22Rv1 (cell line): ENCODE measurements around the gene SLC44A5.

Source experiments
- H3K27ac ChIP-seq: fragments of 450-650 bp; 2 replicates; pipeline ENCODE4 v1.5.1; 2017
- CTCF ChIP-seq: fragments of 450-650 bp; IDR thresholded peaks from 2 replicates; pipeline ENCODE4 v1.5.1; 2017; ENCODE audit warnings: mild to moderate bottlenecking
- ZFX ChIP-seq: fragments of 450-650 bp; IDR thresholded peaks from 2 replicates; pipeline ENCODE4 v1.6.1; 2017; ENCODE audit warnings: antibody characterized with exemption, borderline replicate concordance

The SLC44A5 gene

GRCh38 chr1:75520862-75521475 lies 89.9 kb downstream of the SLC44A5 start:
- H3K27ac ChIP-seq: no peak overlapping the region
- TF ChIP-seq ZFX (no peak), CTCF (no peak)

- TF ChIP-seq ZFX (no peak), CTCF (no peak)
- H3K27ac ChIP-seq: no peak overlapping the region
Measured at GRCh38 chr1:75519651-75520427, 91.1 kb downstream of the SLC44A5 start.

- TF ChIP-seq CTCF (no peak), ZFX (no peak)
- no peak overlapping the region for H3K27ac ChIP-seq
Measured at GRCh38 chr1:75518686-75519085, 92.2 kb downstream of the SLC44A5 start.

- no peak overlapping the region for H3K27ac ChIP-seq
- TF ChIP-seq ZFX: no peak
- no peak for TF ChIP-seq CTCF
Measured at GRCh38 chr1:75514270-75514669, 96.6 kb downstream of the SLC44A5 start.

GRCh38 chr1:75506976-75507375 lies 103.9 kb downstream of the SLC44A5 start:
- TF ChIP-seq ZFX: no peak
- TF ChIP-seq CTCF: no peak

GRCh38 chr1:75503221-75503974 lies 107.5 kb downstream of the SLC44A5 start:
- TF ChIP-seq CTCF: no peak
- TF ChIP-seq ZFX: no peak
- no peak overlapping the region for H3K27ac ChIP-seq

More at GRCh38 chr1:75506976-75507375, 103.9 kb downstream of the SLC44A5 start:
- no peak overlapping the region for H3K27ac ChIP-seq

GRCh38 chr1:75502776-75503175 lies 108.1 kb downstream of the SLC44A5 start:
- no peak overlapping the region for H3K27ac ChIP-seq
- no peak for TF ChIP-seq CTCF
- TF ChIP-seq ZFX: no peak
